Measurements from ENCODE around the gene TMEM184A. TPM values are rescaled to one million over a fixed set of nuclear protein-coding genes. Genes with fewer than 3 reads are reported as not detected.

Gene TMEM184A
- total RNA-seq, 3 donors from 2014 or later = 6.6 to 8.2 TPM; not detected in 1

DNA sequence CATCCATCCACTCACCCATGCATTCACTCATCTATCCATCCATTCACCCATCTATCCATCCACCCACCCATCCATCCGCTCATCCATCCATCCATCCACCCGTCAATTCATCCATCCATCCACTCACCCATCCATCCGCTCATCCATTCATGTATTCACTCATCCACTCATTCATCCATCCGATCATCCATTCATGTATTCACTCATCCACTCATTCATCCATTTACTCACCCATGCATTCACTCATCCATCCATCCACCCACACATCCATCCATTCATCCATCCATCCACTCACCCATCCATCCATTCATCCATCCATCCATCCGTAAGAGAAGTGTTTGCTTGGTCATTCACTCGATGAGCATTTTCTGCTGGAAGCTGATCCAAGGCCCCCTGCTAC lies 22.5 kb upstream of the TMEM184A start:
- H3K36me3 ChIP-seq = no peaks in the 10 kb centered on the region
- H3K4me3 ChIP-seq = no peak overlapping the region
- DNase-seq (ENCODE audit: low spot score in 2 of 2) = no peak
- TF ChIP-seq POLR2AphosphoS5 (IDR thresholded peaks at IDR 0.05) = no peak
- TF ChIP-seq, protein P1, sequence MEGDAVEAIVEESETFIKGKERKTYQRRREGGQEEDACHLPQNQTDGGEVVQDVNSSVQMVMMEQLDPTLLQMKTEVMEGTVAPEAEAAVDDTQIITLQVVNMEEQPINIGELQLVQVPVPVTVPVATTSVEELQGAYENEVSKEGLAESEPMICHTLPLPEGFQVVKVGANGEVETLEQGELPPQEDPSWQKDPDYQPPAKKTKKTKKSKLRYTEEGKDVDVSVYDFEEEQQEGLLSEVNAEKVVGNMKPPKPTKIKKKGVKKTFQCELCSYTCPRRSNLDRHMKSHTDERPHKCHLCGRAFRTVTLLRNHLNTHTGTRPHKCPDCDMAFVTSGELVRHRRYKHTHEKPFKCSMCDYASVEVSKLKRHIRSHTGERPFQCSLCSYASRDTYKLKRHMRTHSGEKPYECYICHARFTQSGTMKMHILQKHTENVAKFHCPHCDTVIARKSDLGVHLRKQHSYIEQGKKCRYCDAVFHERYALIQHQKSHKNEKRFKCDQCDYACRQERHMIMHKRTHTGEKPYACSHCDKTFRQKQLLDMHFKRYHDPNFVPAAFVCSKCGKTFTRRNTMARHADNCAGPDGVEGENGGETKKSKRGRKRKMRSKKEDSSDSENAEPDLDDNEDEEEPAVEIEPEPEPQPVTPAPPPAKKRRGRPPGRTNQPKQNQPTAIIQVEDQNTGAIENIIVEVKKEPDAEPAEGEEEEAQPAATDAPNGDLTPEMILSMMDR (IDR thresholded peaks at IDR 0.05) = no peak
- TF ChIP-seq POLR2A (IDR thresholded peaks at IDR 0.05) = no peak
- intact Hi-C loops (cut with DNase I; ENCODE audit: low total_unique reads) = no loop called here
- H3K27me3 ChIP-seq = no peaks in the 10 kb centered on the region
- H3K9me3 ChIP-seq = no peaks in the 10 kb centered on the region
- no peaks in the 10 kb centered on the region for H3K4me1 ChIP-seq
- H3K27ac ChIP-seq = no peak overlapping the region

DNA sequence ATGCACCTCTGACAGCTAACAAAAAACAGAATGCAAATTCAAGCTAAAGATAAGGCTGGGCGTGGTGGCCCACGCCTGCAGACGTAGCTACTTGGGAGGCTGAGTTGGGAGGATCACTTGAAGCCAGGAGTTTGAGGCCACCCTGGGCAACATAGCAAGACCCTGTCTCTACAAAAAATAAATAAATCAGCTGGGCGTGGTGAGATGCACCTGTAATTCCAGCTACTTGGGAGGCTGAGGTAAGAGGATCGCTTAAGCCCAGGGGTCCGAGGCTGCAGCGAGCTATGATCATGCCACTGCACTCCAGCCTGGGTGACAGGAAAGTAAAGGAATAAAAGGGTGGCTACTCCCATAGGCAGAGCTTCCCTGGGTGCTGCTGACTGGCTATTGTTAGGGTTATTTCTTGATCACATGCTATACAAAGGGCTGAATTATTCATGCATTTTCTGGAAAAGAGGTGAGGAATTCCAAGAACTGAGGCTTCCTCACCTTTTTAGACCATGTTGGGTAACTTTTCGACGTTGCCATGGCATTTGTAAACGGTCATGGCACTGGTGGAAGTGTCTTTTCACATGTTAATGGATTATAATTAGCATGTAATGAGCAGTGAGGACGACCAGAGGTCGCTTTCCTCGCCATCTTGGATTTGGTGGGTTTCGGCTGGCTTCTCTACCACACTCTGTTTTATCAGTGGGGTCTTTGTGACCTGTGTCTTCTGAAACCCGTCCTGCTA lies 20.7 kb upstream of the TMEM184A start:
- Histone ChIP-seq H3K4me1 (no peaks in the 10 kb centered on the region), H3K9me3 (no peaks in the 10 kb centered on the region), H3K27ac (no peak overlapping the region), H3K4me3 (no peak overlapping the region), H3K36me3 (no peaks in the 10 kb centered on the region), H3K27me3 (no peaks in the 10 kb centered on the region)
- intact Hi-C loops (cut with DNase I; ENCODE audit: low total_unique reads) = no loop called here
- no peak for DNase-seq (ENCODE audit: low spot score in 2 of 2)
- TF ChIP-seq POLR2AphosphoS5 (IDR thresholded peaks at IDR 0.05) = no peak
- TF ChIP-seq, protein P1 (IDR thresholded peaks at IDR 0.05) = no peak
- TF ChIP-seq POLR2A (IDR thresholded peaks at IDR 0.05) = no peak

DNA sequence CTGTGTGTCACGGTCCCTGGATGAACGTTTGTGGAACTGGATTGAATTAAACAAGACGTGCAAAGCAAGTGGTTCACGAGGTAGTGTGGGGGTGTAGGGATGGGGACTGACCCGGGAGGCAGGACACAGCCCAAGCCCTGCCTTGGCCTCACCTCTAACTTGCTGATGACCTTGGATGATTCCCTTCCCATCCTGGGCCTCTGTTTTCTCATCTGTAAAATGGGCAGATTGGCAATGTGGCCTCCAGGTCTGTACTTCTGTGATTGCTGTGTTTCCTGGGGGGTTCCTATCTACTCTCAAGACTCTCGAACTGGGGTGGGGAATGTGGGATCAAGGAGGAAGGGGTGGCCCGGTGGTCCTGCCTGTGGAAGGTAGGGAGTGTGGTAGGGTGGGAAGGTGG lies 19.8 kb upstream of the TMEM184A start:
- intact Hi-C loops (cut with DNase I; ENCODE audit: low total_unique reads) = loop anchor here (2.0 kb wide), 1 partner anchor 25 kb away; no protein-coding TSS in a partner anchor

DNA sequence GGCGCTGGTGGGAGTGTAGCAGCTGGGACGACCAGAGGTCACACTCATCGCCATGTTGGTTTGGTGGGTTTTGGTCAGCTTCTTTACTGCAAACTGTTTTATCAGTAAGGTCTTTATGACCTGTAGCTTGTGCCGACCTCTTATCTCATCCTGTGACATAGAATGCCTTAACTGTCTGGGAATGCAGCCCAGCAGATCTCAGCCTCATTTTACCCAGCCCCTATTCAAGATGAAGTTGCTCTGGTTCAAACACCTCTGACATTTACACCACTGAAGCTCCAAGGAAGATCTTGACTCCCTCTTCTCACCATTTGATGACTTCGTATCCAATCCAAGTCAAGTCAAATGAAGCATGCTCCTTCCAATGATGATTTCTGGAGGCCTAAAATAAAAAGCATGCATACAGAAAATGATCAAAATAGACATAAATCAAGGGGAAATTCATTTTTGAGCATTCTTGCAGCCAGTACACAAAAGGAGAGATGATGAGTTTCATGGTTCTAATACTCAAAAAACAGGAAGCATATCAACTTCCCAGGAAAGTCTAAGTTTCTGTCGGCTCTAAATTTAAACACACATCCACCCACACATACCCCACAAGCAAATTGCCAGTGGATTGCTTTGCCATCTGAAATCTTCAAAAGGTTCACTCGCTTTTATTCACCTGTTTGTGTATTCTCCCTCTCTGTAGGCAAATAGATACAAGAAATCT lies 16.3 kb upstream of the TMEM184A start:
- DNase-seq (ENCODE audit: low spot score in 2 of 2) = no peak
- intact Hi-C loops (cut with DNase I; ENCODE audit: low total_unique reads) = no loop called here
- no peak overlapping the region for H3K4me3 ChIP-seq
- H3K27me3 ChIP-seq = no peaks in the 10 kb centered on the region
- TF ChIP-seq POLR2AphosphoS5 (IDR thresholded peaks at IDR 0.05) (no peak), POLR2A (IDR thresholded peaks at IDR 0.05) (no peak)
- TF ChIP-seq, protein P1 (IDR thresholded peaks at IDR 0.05) = no peak
- H3K4me1 ChIP-seq = peaks cover 7 to 14% of the 10 kb centered on the region in 2 donors
- peak overlapping the region; percentile 33 to 93 for H3K27ac ChIP-seq
- H3K9me3 ChIP-seq = no peaks in the 10 kb centered on the region
- H3K36me3 ChIP-seq = no peaks in the 10 kb centered on the region

More for the DNA sequence above, 19.8 kb upstream of the TMEM184A start:
- peaks cover 0 to 2% of the 10 kb centered on the region in 2 donors for H3K4me1 ChIP-seq
- H3K27me3 ChIP-seq = no peaks in the 10 kb centered on the region
- H3K27ac ChIP-seq = no peak overlapping the region
- H3K4me3 ChIP-seq = no peak overlapping the region
- no peak for DNase-seq (ENCODE audit: low spot score in 2 of 2)
- no peaks in the 10 kb centered on the region for H3K36me3 ChIP-seq
- TF ChIP-seq, protein P1 (IDR thresholded peaks at IDR 0.05) = no peak
- TF ChIP-seq POLR2AphosphoS5 (IDR thresholded peaks at IDR 0.05) = no peak
- no peak for TF ChIP-seq POLR2A (IDR thresholded peaks at IDR 0.05)
- no peaks in the 10 kb centered on the region for H3K9me3 ChIP-seq

All from breast epithelium (tissue), 4 donors.